Measurements from ENCODE around the gene DPEP1. TPM values are rescaled to one million over a fixed set of nuclear protein-coding genes. Genes with fewer than 3 reads are reported as not detected.

DPEP1 gene
- total and polyA plus RNA-seq, 4 donors, result 0.14 to 0.83 (median 0.45) TPM

GRCh38 chr16:89581861-89582563, 31.4 kb upstream of the DPEP1 start:
- Histone ChIP-seq H3K36me3 (ENCODE audit: control insufficient read depth in 4 of 4, insufficient read depth in 3 of 4, low read depth in 1 of 4, low read length in 3 of 4) (no peaks in the 10 kb centered on the region), H3K4me3 (ENCODE audit: low read depth in 1 of 3, low read length in 3 of 3) (no peak overlapping the region), H3K9me3 (ENCODE audit: control insufficient read depth in 4 of 4, low read length in 3 of 4) (no peaks in the 10 kb centered on the region), H3K9ac (ENCODE audit: low read depth in 1 of 2, low read length in 2 of 2) (peak overlapping the region in 1 of 2 donors; percentile 47), H3K27ac (ENCODE audit: low read depth in 1 of 2, low read length in 2 of 2) (peak overlapping the region; percentile 68 to 69), H3K4me1 (ENCODE audit: control insufficient read depth in 4 of 4, insufficient read depth in 4 of 4, low read length in 3 of 4) (peaks cover 6 to 13% (median 6%) of the 10 kb centered on the region in 4 donors), H3K27me3 (ENCODE audit: control insufficient read depth in 4 of 4, insufficient read depth in 4 of 4, low read length in 3 of 4) (no peaks in the 10 kb centered on the region)
- WGBS, result 39% methylated on average over 15 of the region's 15 CpGs
- peak; percentile 100 for TF ChIP-seq NR2F2 (IDR thresholded peaks at IDR 0.05)
- no peak for TF ChIP-seq JUND (IDR thresholded peaks at IDR 0.05)
- TF ChIP-seq FOXA1 (IDR thresholded peaks at IDR 0.05), result peak; percentile 65
- peak; percentile 60 to 86 for TF ChIP-seq EGR1 (IDR thresholded peaks at IDR 0.05; ENCODE audit: low read depth in 2 of 2)
- TF ChIP-seq HNF4G (IDR thresholded peaks at IDR 0.05), result peak; percentile 18
- TF ChIP-seq FOXA2 (IDR thresholded peaks at IDR 0.05), result peak; percentile 86
- no peak for TF ChIP-seq MAX (IDR thresholded peaks at IDR 0.05)
- peak; percentile 85 to 88 for TF ChIP-seq HNF4A (conservative IDR thresholded peaks at IDR 0.05)
- TF ChIP-seq REST (IDR thresholded peaks at IDR 0.05), result no peak
- peak in 1 of 2 donors; percentile 77 for TF ChIP-seq GABPA (IDR thresholded peaks at IDR 0.05 in 1 of 2, conservative IDR thresholded peaks at IDR 0.05 in 1 of 2)
- TF ChIP-seq RXRA (IDR thresholded peaks at IDR 0.05), result peak; percentile 99
- TF ChIP-seq ZBTB33 (IDR thresholded peaks at IDR 0.05), result no peak
- no peak for TF ChIP-seq TAF1 (conservative IDR thresholded peaks at IDR 0.05)
- peak; percentile 90 for TF ChIP-seq SP1 (IDR thresholded peaks at IDR 0.05)
- peak in 1 of 2 donors; percentile 53 for TF ChIP-seq RAD21 (IDR thresholded peaks at IDR 0.05)
- TF ChIP-seq ATF3 (IDR thresholded peaks at IDR 0.05), result no peak
- no peak for TF ChIP-seq YY1 (IDR thresholded peaks at IDR 0.05)
- no peak for TF ChIP-seq CTCF (IDR thresholded peaks at IDR 0.05; ENCODE audit: low read depth, low read length, missing input control)
- DNase-seq (ENCODE audit: low spot score), result no peak

All from liver (tissue), 9 donors.